ENCODE measurements around the gene SHC1. TPM values are rescaled to one million over a fixed set of nuclear protein-coding genes. Genes with fewer than 3 reads are reported as not detected.

SHC1 gene
- polyA plus RNA-seq, 1 of the 3 experiments (the other 2 are of a cell fraction): 338 TPM

GRCh38 chr1:154982897-154983648, 12.5 kb upstream of the SHC1 start, which contains the start of gene FLAD1 (continued):
- peak; percentile 97 for TF ChIP-seq CHD2 (IDR thresholded peaks at IDR 0.05; ENCODE audit: low read length, partially characterized antibody)
- TF ChIP-seq USF1 (IDR thresholded peaks at IDR 0.05; ENCODE audit: borderline replicate concordance, low read depth): peak; percentile 95
- TF ChIP-seq, protein P1, sequence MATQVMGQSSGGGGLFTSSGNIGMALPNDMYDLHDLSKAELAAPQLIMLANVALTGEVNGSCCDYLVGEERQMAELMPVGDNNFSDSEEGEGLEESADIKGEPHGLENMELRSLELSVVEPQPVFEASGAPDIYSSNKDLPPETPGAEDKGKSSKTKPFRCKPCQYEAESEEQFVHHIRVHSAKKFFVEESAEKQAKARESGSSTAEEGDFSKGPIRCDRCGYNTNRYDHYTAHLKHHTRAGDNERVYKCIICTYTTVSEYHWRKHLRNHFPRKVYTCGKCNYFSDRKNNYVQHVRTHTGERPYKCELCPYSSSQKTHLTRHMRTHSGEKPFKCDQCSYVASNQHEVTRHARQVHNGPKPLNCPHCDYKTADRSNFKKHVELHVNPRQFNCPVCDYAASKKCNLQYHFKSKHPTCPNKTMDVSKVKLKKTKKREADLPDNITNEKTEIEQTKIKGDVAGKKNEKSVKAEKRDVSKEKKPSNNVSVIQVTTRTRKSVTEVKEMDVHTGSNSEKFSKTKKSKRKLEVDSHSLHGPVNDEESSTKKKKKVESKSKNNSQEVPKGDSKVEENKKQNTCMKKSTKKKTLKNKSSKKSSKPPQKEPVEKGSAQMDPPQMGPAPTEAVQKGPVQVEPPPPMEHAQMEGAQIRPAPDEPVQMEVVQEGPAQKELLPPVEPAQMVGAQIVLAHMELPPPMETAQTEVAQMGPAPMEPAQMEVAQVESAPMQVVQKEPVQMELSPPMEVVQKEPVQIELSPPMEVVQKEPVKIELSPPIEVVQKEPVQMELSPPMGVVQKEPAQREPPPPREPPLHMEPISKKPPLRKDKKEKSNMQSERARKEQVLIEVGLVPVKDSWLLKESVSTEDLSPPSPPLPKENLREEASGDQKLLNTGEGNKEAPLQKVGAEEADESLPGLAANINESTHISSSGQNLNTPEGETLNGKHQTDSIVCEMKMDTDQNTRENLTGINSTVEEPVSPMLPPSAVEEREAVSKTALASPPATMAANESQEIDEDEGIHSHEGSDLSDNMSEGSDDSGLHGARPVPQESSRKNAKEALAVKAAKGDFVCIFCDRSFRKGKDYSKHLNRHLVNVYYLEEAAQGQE (IDR thresholded peaks at IDR 0.05; ENCODE audit: low read depth, low read length): peak; percentile 55; the same call in 1 of the 2 replicates
- TF ChIP-seq PBX3 (IDR thresholded peaks at IDR 0.05): peak; percentile 100
- TF ChIP-seq GABPA (IDR thresholded peaks at IDR 0.05; ENCODE audit: low read depth): peak; percentile 90
- TF ChIP-seq RCOR1 (IDR thresholded peaks at IDR 0.05; ENCODE audit: low read length): peak; percentile 64; the same call in 1 of the 2 replicates
- TF ChIP-seq RAD21 (IDR thresholded peaks at IDR 0.05; ENCODE audit: low read length): 0 out of 2 replicates have a peak, but pooled peaks have one; percentile 1
- no peak for TF ChIP-seq FOXJ3 (CRISPR knock-in tag; IDR thresholded peaks at IDR 0.05)

- peak overlapping the region; percentile 72 for H3K4me2 ChIP-seq
- CTCF ChIA-PET: interaction anchor here (1.0 to 37.5 kb wide), 7 partner anchors 16 to 104 kb away, joined by 3 to 640 read pairs (median 7); partner anchors contain the start of genes LENEP, PYGO2 and ZBTB7B
- H3K9ac ChIP-seq: peak overlapping the region; percentile 42; the same call in 1 of the 2 replicates
- POLR2A ChIA-PET: interaction anchor here (0.6 to 2.7 kb wide), 2 partner anchors 11 to 12 kb away, joined by 3 to 22 read pairs; partner anchors contain the start of genes LENEP and SHC1
- H3K4me1 ChIP-seq (ENCODE audit: control insufficient read depth in 1 of 2, insufficient read depth in 2 of 2, low read depth in 1 of 2, low read length in 1 of 2): peaks cover 9 to 20% of the 10 kb centered on the region in 2 experiments; a peak in 3 of 4 replicates
- H4K20me1 ChIP-seq (ENCODE audit: insufficient read depth): no peaks in the 10 kb centered on the region
- TF ChIP-seq, protein P1 (IDR thresholded peaks at IDR 0.05; ENCODE audit: low read depth, low read length): no peak
- no peak for TF ChIP-seq NRF1 (IDR thresholded peaks at IDR 0.05; ENCODE audit: low read depth, low read length)
- no peaks in the 10 kb centered on the region for H3K9me3 ChIP-seq
- peaks cover 13% of the 10 kb centered on the region for H3F3A ChIP-seq (replicated peaks; ENCODE audit: insufficient read depth)
- H2AFZ ChIP-seq (ENCODE audit: low read depth): peak overlapping the region; percentile 60; the same call in 1 of the 2 replicates
- peaks cover 88% of the 10 kb centered on the region for H3K79me2 ChIP-seq (ENCODE audit: insufficient read depth)
- no peak for DNase-seq
- H3K9me2 ChIP-seq: no peaks in the 10 kb centered on the region
- no peaks in the 10 kb centered on the region for H3K27me3 ChIP-seq (ENCODE audit: insufficient read depth)
- H3K27ac ChIP-seq (ENCODE audit: low read depth in 2 of 2, low read length in 1 of 2): peak overlapping the region; percentile 14 to 77; a peak in 3 of 4 replicates
- peak overlapping the region; percentile 72 to 82 for H3K4me3 ChIP-seq (ENCODE audit: low read depth in 2 of 2, low read length in 1 of 2)
- peaks cover 7 to 16% of the 10 kb centered on the region in 2 experiments for H3K36me3 ChIP-seq (replicated peaks in 1 of 2; ENCODE audit: control insufficient read depth in 1 of 2, insufficient read depth in 2 of 2, low read length in 1 of 2)
- WGBS (ENCODE audit: low lambda C conversion rate): 76% methylated on average over 6 of the region's 6 CpGs
Observed at GRCh38 chr1:154982341-154982740, 11.8 kb upstream of the SHC1 start.

Data from SK-N-SH (cell line).